ENCODE data around the gene USP48.

USP48 gene

GRCh38 chr1:21659099-21659923, 123.6 kb downstream of the USP48 start:
- TF ChIP-seq GATA3 (IDR thresholded peaks at IDR 0.05; ENCODE audit: low read depth, low read length) = no peak
- TF ChIP-seq GATA2 (IDR thresholded peaks at IDR 0.05; ENCODE audit: low read depth, low read length) = no peak

DNA sequence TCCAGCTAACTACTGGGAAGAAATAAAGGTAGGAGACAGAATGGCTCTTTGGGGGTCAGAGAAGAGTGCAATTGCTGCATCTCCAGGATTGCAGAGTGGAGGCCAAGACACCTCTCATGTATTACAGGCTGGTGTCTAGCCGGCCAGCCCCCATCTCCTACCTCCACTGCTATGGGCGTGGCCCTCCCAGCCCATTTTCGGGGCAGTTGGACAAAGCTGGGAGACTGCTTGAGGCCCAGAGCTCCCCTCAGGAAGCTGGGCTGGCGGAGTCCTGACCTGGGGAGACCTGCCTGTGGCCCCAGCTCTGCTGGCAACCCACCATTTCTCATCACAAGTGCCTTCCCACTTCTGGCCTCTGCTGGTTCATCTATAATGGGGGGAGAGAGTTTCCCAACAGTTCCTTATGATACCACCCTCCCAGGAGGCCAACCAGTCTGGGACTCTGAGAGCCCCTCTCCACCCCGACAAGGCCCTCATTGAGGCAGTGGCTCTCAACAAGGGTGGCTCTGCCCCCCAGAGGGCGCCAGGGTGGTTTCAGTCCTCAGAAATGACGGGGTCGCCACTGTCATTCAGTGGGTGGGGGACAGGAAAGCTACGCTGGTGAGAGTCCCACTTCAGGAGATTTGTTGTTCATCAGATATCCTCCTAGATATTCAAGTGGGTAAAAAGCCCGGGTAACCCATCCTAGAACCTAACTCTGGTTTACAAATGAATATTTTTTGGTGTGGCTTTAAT, 125.3 kb downstream of the USP48 start:
- no peak for TF ChIP-seq GATA3 (IDR thresholded peaks at IDR 0.05; ENCODE audit: low read depth, low read length)
- no peak for TF ChIP-seq GATA2 (IDR thresholded peaks at IDR 0.05; ENCODE audit: low read depth, low read length)

- TF ChIP-seq GATA2 (IDR thresholded peaks at IDR 0.05; ENCODE audit: low read depth, low read length) (no peak), GATA3 (IDR thresholded peaks at IDR 0.05; ENCODE audit: low read depth, low read length) (no peak)
Measured at GRCh38 chr1:21655748-21656147, 127.2 kb downstream of the USP48 start.

- TF ChIP-seq GATA3 (IDR thresholded peaks at IDR 0.05; ENCODE audit: low read depth, low read length) (no peak), GATA2 (IDR thresholded peaks at IDR 0.05; ENCODE audit: low read depth, low read length) (no peak)
Measured at GRCh38 chr1:21655259-21655658, 127.7 kb downstream of the USP48 start.

- no peak for TF ChIP-seq GATA3 (IDR thresholded peaks at IDR 0.05; ENCODE audit: low read depth, low read length)
Measured at GRCh38 chr1:21654209-21654608, 128.7 kb downstream of the USP48 start.

DNA sequence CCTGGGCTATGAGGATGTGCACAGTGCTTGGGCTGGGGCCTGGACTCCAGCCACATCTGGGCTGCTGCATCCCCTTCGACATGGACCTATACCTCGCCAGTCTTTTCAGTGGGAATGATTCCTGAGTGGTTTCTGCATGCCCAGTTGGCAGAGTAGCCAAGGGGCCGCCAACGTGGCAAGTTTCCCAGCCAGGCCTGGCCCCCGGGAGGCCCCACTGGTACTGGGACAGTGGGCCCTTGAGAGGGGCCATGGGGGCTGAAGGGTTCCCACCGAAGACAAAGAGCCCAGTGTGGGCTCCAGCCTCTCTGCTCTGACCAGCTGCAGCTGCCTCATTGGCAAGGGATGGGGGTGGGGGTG, 129.2 kb downstream of the USP48 start:
- no peak for TF ChIP-seq GATA2 (IDR thresholded peaks at IDR 0.05; ENCODE audit: low read depth, low read length)
- TF ChIP-seq GATA3 (IDR thresholded peaks at IDR 0.05; ENCODE audit: low read depth, low read length) = no peak

DNA sequence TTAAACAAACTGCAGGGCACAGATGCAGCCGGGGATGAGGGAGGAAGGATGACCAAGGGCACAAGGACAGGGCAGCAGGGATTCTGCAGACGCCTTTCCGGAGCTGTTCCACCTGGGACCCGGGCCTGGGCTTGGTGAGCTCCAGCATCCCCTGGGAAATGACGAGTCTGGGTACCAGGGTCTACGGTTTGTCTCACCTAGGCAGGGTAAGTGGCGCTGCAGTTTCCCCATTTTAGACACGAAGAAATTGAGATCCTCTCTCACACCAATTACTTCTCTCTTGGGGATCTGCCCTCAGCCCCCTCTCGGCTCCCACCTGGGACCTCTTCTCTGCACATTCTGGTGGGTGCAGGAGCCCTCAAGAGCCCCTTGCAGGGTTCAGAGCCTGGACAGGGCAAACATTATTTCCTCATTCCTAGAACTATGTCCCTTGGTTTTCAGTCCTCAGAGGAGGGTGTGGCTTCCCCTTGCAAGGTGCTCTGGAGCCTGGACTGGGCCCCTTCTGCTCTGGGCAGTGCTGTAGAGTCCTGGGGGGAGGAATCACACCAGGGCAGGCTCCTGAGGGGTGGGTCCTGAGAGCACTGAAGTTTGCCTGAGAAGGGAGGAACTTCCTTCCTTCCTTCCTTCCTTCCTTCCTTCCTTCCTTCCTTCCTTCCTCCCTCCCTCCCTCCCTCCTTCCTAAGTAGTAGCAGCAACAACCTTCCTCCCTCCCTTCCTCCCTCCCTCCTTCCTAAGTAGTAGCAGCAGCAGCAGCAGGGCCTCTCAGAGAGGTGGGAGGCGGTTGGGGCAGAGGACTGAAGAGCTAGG, 129.8 kb downstream of the USP48 start:
- TF ChIP-seq GATA2 (IDR thresholded peaks at IDR 0.05; ENCODE audit: low read depth, low read length) (no peak), GATA3 (IDR thresholded peaks at IDR 0.05; ENCODE audit: low read depth, low read length) (no peak)

DNA sequence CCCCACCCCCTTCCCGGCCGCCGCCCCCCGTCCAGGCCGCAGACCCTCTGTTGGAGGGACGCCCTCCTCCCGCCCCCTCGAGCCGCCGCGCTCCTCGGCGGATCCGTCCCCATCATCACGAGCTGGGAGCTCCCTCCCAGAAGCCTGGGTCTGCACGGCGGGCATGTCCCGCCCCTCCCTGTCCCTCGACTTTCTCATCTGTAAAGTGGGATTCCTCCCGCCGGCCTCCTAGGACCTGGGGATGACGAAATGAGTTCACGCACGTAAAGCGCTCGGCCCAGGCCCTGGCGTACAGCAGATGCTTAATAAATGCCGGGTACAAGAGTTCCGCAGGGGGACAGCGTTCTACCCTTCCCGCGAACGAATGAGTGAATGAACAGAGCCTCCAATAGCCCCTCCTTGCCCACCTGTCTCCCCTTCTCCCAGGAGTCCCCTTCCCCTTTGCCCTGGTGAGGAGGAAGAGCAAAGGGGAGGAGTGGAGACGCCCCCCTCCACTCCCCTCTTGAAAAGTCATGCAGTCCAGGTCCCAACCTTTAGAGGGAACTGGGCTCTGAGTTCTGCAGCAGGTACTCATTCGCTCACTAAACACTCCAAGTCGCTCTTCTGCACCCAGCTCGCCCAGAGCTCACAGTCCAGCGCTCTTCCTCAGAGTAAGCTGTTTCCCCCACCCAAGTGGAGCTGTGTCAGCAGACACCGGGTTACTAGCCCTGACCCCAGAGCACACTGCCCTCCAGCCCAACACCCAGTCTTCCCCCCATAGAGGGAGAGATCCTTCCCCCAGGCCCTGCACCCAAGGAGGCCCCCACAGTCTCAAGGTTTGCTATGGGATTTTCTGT, 130.6 kb downstream of the USP48 start:
- TF ChIP-seq GATA3 (IDR thresholded peaks at IDR 0.05; ENCODE audit: low read depth, low read length) (no peak), GATA2 (IDR thresholded peaks at IDR 0.05; ENCODE audit: low read depth, low read length) (no peak)

GRCh38 chr1:21651214-21652042, 131.5 kb downstream of the USP48 start:
- TF ChIP-seq GATA2 (IDR thresholded peaks at IDR 0.05; ENCODE audit: low read depth, low read length) (no peak), GATA3 (IDR thresholded peaks at IDR 0.05; ENCODE audit: low read depth, low read length) (no peak)

DNA sequence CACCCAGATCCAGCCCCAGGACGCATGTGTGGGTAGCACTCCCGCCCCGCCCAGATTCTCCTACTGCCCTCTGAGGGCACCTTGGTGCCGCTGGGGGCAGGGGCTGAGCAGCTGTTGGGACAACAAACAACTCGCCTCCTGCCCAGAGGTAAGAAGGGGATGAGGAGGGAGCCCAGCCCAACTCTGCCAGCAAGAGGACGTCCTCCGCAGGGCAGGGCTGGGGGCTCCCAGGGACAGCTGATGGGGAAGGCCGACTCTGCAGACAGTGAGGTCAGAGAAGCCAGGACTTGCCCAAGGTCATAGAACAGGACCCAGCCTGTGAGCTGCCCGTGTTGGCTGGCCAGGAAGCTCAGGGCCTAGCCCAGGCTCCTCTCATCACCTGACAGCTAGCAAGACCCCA, 132.5 kb downstream of the USP48 start:
- no peak for TF ChIP-seq GATA3 (IDR thresholded peaks at IDR 0.05; ENCODE audit: low read depth, low read length)
- no peak for TF ChIP-seq GATA2 (IDR thresholded peaks at IDR 0.05; ENCODE audit: low read depth, low read length)

DNA sequence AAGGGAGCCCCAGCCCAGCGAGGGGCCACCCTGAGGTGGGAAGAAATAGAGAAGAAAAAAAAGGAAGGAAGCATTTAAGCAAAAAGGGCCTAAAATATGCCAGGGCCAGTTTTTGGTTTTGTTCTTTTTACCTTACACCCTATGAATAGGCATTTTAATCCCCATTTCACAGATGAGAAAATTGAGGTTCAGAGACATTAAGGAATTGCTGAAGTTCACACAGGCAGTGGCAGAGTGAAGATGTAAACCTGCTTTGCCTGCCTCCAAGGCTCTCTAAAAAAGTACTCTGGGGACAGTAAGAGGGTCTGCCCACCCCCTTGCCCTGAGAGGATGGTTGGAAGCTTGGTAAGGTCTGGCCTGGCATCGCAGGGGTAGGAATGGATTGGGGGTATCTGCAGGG, 133.6 kb downstream of the USP48 start:
- TF ChIP-seq GATA3 (IDR thresholded peaks at IDR 0.05; ENCODE audit: low read depth, low read length) = no peak
- TF ChIP-seq GATA2 (IDR thresholded peaks at IDR 0.05; ENCODE audit: low read depth, low read length) = no peak

GRCh38 chr1:21648791-21649190, 134.2 kb downstream of the USP48 start:
- TF ChIP-seq GATA2 (IDR thresholded peaks at IDR 0.05; ENCODE audit: low read depth, low read length) = no peak
- no peak for TF ChIP-seq GATA3 (IDR thresholded peaks at IDR 0.05; ENCODE audit: low read depth, low read length)

GRCh38 chr1:21648352-21648730, 134.6 kb downstream of the USP48 start:
- TF ChIP-seq GATA2 (IDR thresholded peaks at IDR 0.05; ENCODE audit: low read depth, low read length) (no peak), GATA3 (IDR thresholded peaks at IDR 0.05; ENCODE audit: low read depth, low read length) (no peak)

Data from SH-SY5Y (cell line).